ENCODE results near the gene PPDPF. TPM values are rescaled to one million over a fixed set of nuclear protein-coding genes. Genes with fewer than 3 reads are reported as not detected.

Gene PPDPF
- total and polyA plus RNA-seq, 11 donors, result 182 to 442 (median 269) TPM

GRCh38 chr20:63554361-63555278 is 34.1 kb downstream of the PPDPF start:
- DNase-seq (no peak), ATAC-seq (no peak)
- intact Hi-C loops (cut with DNase I), result no loop called here
- H3K36me3 ChIP-seq, result peaks cover 0 to 14% (median 12%) of the 10 kb centered on the region in 9 donors
- no peak for TF ChIP-seq POLR2A (IDR thresholded peaks at IDR 0.05)
- TF ChIP-seq CTCF (IDR thresholded peaks at IDR 0.05), result no peak
- peak overlapping the region in 1 of 12 donors; percentile 57 for H3K27ac ChIP-seq
- peak overlapping the region in 9 of 12 donors; percentile 55 to 68 (median 61) for H3K4me3 ChIP-seq
- H3K27me3 ChIP-seq, result peaks cover 0 to 9% (median 0%) of the 10 kb centered on the region in 9 donors
- H3K4me1 ChIP-seq, result peaks cover 0 to 21% (median 8%) of the 10 kb centered on the region in 12 donors
- 68 to 74% (median 71%) methylated on average over 19 to 38 of the region's 38 CpGs for WGBS, 4 donors
- no peaks in the 10 kb centered on the region for H3K9me3 ChIP-seq

GRCh38 chr20:63555661-63556381 is 35.3 kb downstream of the PPDPF start:
- WGBS, 4 donors, result 94 to 95% (median 94%) methylated on average over 32 to 45 of the region's 45 CpGs
- peaks cover 0 to 25% (median 24%) of the 10 kb centered on the region in 9 donors for H3K36me3 ChIP-seq

GRCh38 chr20:63556873-63557478 is 36.4 kb downstream of the PPDPF start:
- ATAC-seq (no peak), DNase-seq (no peak)
- Histone ChIP-seq H3K27me3 (peaks cover 0 to 9% (median 0%) of the 10 kb centered on the region in 9 donors), H3K9me3 (no peaks in the 10 kb centered on the region), H3K4me3 (no peak overlapping the region), H3K36me3 (peaks cover 0 to 37% (median 35%) of the 10 kb centered on the region in 9 donors), H3K4me1 (peaks cover 0 to 21% (median 8%) of the 10 kb centered on the region in 12 donors), H3K27ac (no peak overlapping the region)
- intact Hi-C loops (cut with DNase I), result no loop called here
- TF ChIP-seq POLR2A (IDR thresholded peaks at IDR 0.05) (no peak), CTCF (IDR thresholded peaks at IDR 0.05) (no peak)
- WGBS, 4 donors, result 72 to 78% (median 78%) methylated on average over 23 of the region's 23 CpGs

More at GRCh38 chr20:63555661-63556381, 35.3 kb downstream of the PPDPF start:
- H3K9me3 ChIP-seq, result no peaks in the 10 kb centered on the region
- DNase-seq (no peak), ATAC-seq (no peak)
- H3K27ac ChIP-seq, result no peak overlapping the region
- TF ChIP-seq POLR2A (IDR thresholded peaks at IDR 0.05), result no peak
- TF ChIP-seq CTCF (IDR thresholded peaks at IDR 0.05), result no peak
- peaks cover 0 to 21% (median 8%) of the 10 kb centered on the region in 12 donors for H3K4me1 ChIP-seq
- no peak overlapping the region for H3K4me3 ChIP-seq
- H3K27me3 ChIP-seq, result peaks cover 0 to 9% (median 0%) of the 10 kb centered on the region in 9 donors
- intact Hi-C loops (cut with DNase I), result no loop called here
